CD4-positive, alpha-beta memory T cell (primary cell): ENCODE results near the gene PGAM4. TPM values are rescaled to one million over a fixed set of nuclear protein-coding genes. Genes with fewer than 3 reads are reported as not detected.

Experiments used
- CTCF ChIA-PET: fragments of 350-600 bp; sonication (Branson Sonifier 250); formaldehyde crosslinking; loops from one replicate; lab custom pipeline; 2021; ENCODE audit warnings: inconsistent platforms; ENCODE audit not compliant: partially characterized antibody; lab: Charles Lee
- POLR2A ChIA-PET: fragments of 350-600 bp; sonication (Branson Sonifier 250); formaldehyde crosslinking; loops from one replicate; lab custom pipeline; 2021; ENCODE audit not compliant: partially characterized antibody; lab: Charles Lee
- DNase-seq, 5 donors: peaks; one replicate each; pipeline versions ENCODE4 v3.0.0 to v3.0.0-alpha.2; 2020 to 2022; ENCODE audit warnings: mixed read lengths in 1 of 5
- H3K27ac ChIP-seq: one replicate; pipeline ENCODE4 v1.7.0; 2013; ENCODE audit warnings: low read depth, low read length
- H3K27me3 ChIP-seq: 2 replicates; pipeline ENCODE4 v1.7.0; 2013; ENCODE audit warnings: mild to moderate bottlenecking, low read length, moderate library complexity; ENCODE audit not compliant: insufficient read depth
- H3K36me3 ChIP-seq: 2 replicates; pipeline ENCODE4 v1.7.0; 2013; ENCODE audit warnings: mild to moderate bottlenecking, low read length, moderate library complexity; ENCODE audit not compliant: insufficient read depth
- H3K4me1 ChIP-seq: 2 replicates; pipeline ENCODE4 v1.7.0; 2013; ENCODE audit warnings: mild to moderate bottlenecking, low read length, moderate library complexity; ENCODE audit not compliant: insufficient read depth
- H3K4me3 ChIP-seq, 2 donors: one replicate each; pipeline ENCODE4 v1.7.0; 2013; ENCODE audit warnings: low read length in 2 of 2, mild to moderate bottlenecking in 1 of 2
- H3K9me3 ChIP-seq, 2 donors: one replicate each; pipeline ENCODE4 v1.7.0; 2013; ENCODE audit warnings: low read length in 2 of 2, control low read depth in 1 of 2; ENCODE audit not compliant: control insufficient read depth in 1 of 2
- H3K27ac Mint-ChIP-seq, 7 donors: one replicate each; pipeline ENCODE4 v1.8.0; 2020 to 2021; ENCODE audit warnings: mixed read lengths in 7 of 7, mild to moderate bottlenecking in 6 of 7, inconsistent platforms in 3 of 7, moderate library complexity in 3 of 7
- H3K27me3 Mint-ChIP-seq, 2 donors: one replicate each; pipeline ENCODE4 v1.8.0; 2020 to 2021; ENCODE audit warnings: mixed read lengths in 2 of 2
- H3K36me3 Mint-ChIP-seq, 2 donors: one replicate each; pipeline ENCODE4 v1.8.0; 2020 to 2021; ENCODE audit warnings: mixed read lengths in 2 of 2, inconsistent platforms in 1 of 2, mild to moderate bottlenecking in 1 of 2
- H3K4me1 Mint-ChIP-seq, 4 donors: one replicate each; pipeline ENCODE4 v1.8.0; 2020 to 2021; ENCODE audit warnings: mixed read lengths in 4 of 4, mild to moderate bottlenecking in 1 of 4
- H3K4me3 Mint-ChIP-seq, 8 donors: one replicate each; pipeline ENCODE4 v1.8.0; 2020 to 2021; ENCODE audit warnings: mixed read lengths in 8 of 8, mild to moderate bottlenecking in 7 of 8, moderate library complexity in 6 of 8, inconsistent platforms in 3 of 8
- H3K9me3 Mint-ChIP-seq, 8 donors: one replicate each; pipeline ENCODE4 v1.8.0; 2020 to 2021; ENCODE audit warnings: mixed read lengths in 8 of 8, mild to moderate bottlenecking in 5 of 8, inconsistent platforms in 3 of 8, moderate library complexity in 1 of 8
- intact Hi-C: fragments of 100-400 bp; cut with micrococcal nuclease; formaldehyde crosslinking; loops from one replicate; pipeline ENCODE4 v1.15.1; 2023
- polyA plus RNA-seq, 2 donors: library from polyadenylated mRNA; unstranded; fragments of 300-500 nt; fragmentation: Illumina TruSeq; gene quantifications; one replicate each; pipeline ENCODE4 v1.2.3, GENCODE V29; 2021
- total RNA-seq, 2 experiments: library from RNA; stranded (reverse); gene quantifications; one replicate each; pipeline ENCODE4 v1.2.3, GENCODE V29; 2021

PGAM4 gene
- total RNA-seq (not detected), polyA plus RNA-seq (under 1 TPM in 1 of 2 donors, not detected in 1; 0.45 TPM)

DNA sequence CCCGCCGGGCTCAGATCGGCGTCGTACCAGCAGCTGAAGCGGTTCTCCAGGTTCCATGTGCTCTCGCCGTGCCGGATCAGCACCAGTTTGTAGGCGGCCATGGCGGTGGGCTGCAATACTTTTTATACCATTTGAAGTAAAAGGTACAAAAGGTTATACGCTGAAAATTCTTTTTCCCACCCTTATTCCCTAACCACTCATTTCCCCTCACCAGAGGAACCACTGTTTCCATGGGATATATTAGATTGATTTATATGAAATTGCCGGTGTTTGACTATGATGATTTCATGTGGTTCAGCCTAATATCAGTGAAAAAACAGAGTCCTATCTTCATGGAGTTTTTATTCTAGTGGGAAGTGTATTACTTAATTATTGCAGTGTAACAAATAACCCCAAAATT lies at the start of gene PGAM4:
PGAM4 (minus strand) TSS at position 101 of the 400 bp plus-strand sequence; CDS start at position 101, 0 bp downstream.
- no peaks in the 10 kb centered on the region for H3K27me3 Mint-ChIP-seq
- ChIA-PET POLR2A (no interaction called here), CTCF (no interaction called here)
- no peaks in the 10 kb centered on the region for H3K9me3 Mint-ChIP-seq
- Histone ChIP-seq H3K4me3 (no peak within 1 kb of the TSS), H3K27ac (no peak within 1 kb of the TSS), H3K4me1 (no peaks in the 10 kb centered on the region), H3K27me3 (no peaks in the 10 kb centered on the region), H3K36me3 (no peaks in the 10 kb centered on the region), H3K9me3 (no peaks in the 10 kb centered on the region)
- H3K36me3 Mint-ChIP-seq: peaks cover 7 to 12% of the 10 kb centered on the region in 2 donors
- no peak for DNase-seq
- no peak within 1 kb of the TSS for H3K4me3 Mint-ChIP-seq
- intact Hi-C loops: no loop called here
- no peak within 1 kb of the TSS for H3K27ac Mint-ChIP-seq
- H3K4me1 Mint-ChIP-seq: peaks cover 4 to 12% (median 7%) of the 10 kb centered on the region in 4 donors

- ChIA-PET CTCF (interaction anchor here (2.4 kb wide), 1 partner anchor 13 kb away, joined by 8 read pairs; no protein-coding TSS in a partner anchor), POLR2A (no interaction called here)
- Histone ChIP-seq H3K27ac (no peak overlapping the region), H3K4me3 (no peak overlapping the region), H3K27me3 (no peaks in the 10 kb centered on the region), H3K9me3 (no peaks in the 10 kb centered on the region), H3K36me3 (no peaks in the 10 kb centered on the region), H3K4me1 (no peaks in the 10 kb centered on the region)
- no peaks in the 10 kb centered on the region for H3K9me3 Mint-ChIP-seq
- no peaks in the 10 kb centered on the region for H3K27me3 Mint-ChIP-seq
- no peak overlapping the region for H3K4me3 Mint-ChIP-seq
- intact Hi-C loops: no loop called here
- H3K4me1 Mint-ChIP-seq: no peaks in the 10 kb centered on the region
- H3K36me3 Mint-ChIP-seq: peaks cover 0 to 8% of the 10 kb centered on the region in 2 donors
- no peak for DNase-seq
- H3K27ac Mint-ChIP-seq: no peak overlapping the region
Measured at GRCh38 chrX:78011846-78012245, 42.4 kb upstream of the PGAM4 start.

- DNase-seq: no peak
- H3K9me3 Mint-ChIP-seq: no peaks in the 10 kb centered on the region
- Histone ChIP-seq H3K9me3 (no peaks in the 10 kb centered on the region), H3K27me3 (no peaks in the 10 kb centered on the region), H3K27ac (no peak overlapping the region), H3K36me3 (no peaks in the 10 kb centered on the region), H3K4me1 (no peaks in the 10 kb centered on the region), H3K4me3 (no peak overlapping the region)
- H3K4me3 Mint-ChIP-seq: no peak overlapping the region
- no peak overlapping the region for H3K27ac Mint-ChIP-seq
- POLR2A ChIA-PET: no interaction called here
- peaks cover 4 to 6% of the 10 kb centered on the region in 2 donors for H3K36me3 Mint-ChIP-seq
- H3K4me1 Mint-ChIP-seq: no peaks in the 10 kb centered on the region
- CTCF ChIA-PET: no interaction called here
- intact Hi-C loops: no loop called here
- H3K27me3 Mint-ChIP-seq: no peaks in the 10 kb centered on the region
Measured at GRCh38 chrX:77979870-77980269, 10.4 kb upstream of the PGAM4 start.

DNA sequence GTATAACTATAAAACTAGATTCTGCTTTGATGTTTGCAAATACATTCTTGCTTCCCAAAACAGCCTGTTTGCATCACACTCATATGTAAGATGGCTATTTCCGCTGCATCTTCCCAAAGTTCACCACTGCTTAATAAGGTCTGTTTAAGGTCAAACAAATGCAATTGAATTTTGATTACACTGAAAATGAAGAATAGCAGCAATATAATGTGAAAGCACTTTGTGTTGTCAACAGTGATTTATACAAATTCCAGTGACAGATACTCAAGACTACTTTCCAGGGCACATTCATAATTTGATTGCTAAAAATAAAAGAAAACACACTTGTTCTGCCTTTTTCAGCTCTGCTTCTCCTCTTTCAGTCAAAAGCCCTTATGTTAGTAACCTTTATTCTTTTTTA lies 8.1 kb upstream of the PGAM4 start:
- Histone ChIP-seq H3K4me3 (no peak overlapping the region), H3K9me3 (no peaks in the 10 kb centered on the region), H3K36me3 (no peaks in the 10 kb centered on the region), H3K27me3 (no peaks in the 10 kb centered on the region), H3K4me1 (no peaks in the 10 kb centered on the region), H3K27ac (no peak overlapping the region)
- Mint-ChIP-seq H3K36me3 (peaks cover 0 to 12% of the 10 kb centered on the region in 2 donors), H3K9me3 (no peaks in the 10 kb centered on the region), H3K4me3 (no peak overlapping the region), H3K4me1 (no peaks in the 10 kb centered on the region), H3K27me3 (no peaks in the 10 kb centered on the region), H3K27ac (no peak overlapping the region)
- ChIA-PET POLR2A (no interaction called here), CTCF (no interaction called here)
- intact Hi-C loops: no loop called here
- DNase-seq: no peak

DNA sequence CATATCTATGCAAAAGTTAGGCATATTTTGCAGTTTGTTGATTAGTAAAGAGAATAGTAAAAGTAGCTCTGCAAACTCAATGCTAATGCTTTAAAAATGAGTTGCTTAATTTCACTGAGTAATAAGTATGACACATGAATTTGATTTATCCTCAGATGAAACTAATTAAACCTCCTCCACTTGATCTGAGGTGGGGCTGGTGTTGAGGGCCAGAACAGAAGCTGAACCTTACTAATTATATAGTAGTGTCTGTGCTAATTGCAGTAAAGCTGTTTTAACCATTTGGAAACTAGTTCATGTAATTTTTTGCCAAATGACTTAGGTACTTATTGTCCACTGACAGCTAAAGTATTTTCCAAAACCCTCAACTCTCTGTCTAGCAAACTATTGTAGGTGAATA lies 7.7 kb upstream of the PGAM4 start:
- Mint-ChIP-seq H3K27ac (no peak overlapping the region), H3K9me3 (no peaks in the 10 kb centered on the region), H3K36me3 (peaks cover 0 to 12% of the 10 kb centered on the region in 2 donors), H3K4me3 (no peak overlapping the region), H3K4me1 (no peaks in the 10 kb centered on the region), H3K27me3 (no peaks in the 10 kb centered on the region)
- ChIA-PET POLR2A (no interaction called here), CTCF (no interaction called here)
- H3K9me3 ChIP-seq: no peaks in the 10 kb centered on the region
- no peaks in the 10 kb centered on the region for H3K4me1 ChIP-seq
- intact Hi-C loops: no loop called here
- H3K27ac ChIP-seq: no peak overlapping the region
- no peak for DNase-seq
- no peak overlapping the region for H3K4me3 ChIP-seq
- no peaks in the 10 kb centered on the region for H3K27me3 ChIP-seq
- no peaks in the 10 kb centered on the region for H3K36me3 ChIP-seq

DNA sequence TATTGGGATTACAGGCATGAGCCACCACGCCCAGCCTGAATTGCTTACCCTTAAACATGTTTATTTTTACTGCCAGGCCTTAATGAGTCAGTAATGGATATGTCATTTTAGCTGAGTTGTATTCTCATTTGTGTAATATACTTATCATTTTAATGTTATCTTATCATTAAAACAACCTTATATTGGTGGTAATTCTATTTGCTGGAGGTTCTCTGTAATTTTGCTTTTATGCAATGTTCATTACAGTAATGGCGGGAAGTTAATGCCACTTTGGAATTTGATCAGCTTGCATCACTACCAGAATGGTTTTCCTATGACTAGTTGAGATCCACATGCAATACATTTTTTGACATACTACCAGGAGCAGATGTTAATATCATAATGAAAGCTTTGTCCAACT lies 6.3 kb upstream of the PGAM4 start:
- Mint-ChIP-seq H3K4me1 (no peaks in the 10 kb centered on the region), H3K27me3 (no peaks in the 10 kb centered on the region), H3K36me3 (peaks cover 3 to 16% of the 10 kb centered on the region in 2 donors), H3K4me3 (no peak overlapping the region), H3K9me3 (no peaks in the 10 kb centered on the region), H3K27ac (no peak overlapping the region)
- ChIA-PET POLR2A (no interaction called here), CTCF (no interaction called here)
- Histone ChIP-seq H3K36me3 (no peaks in the 10 kb centered on the region), H3K27ac (no peak overlapping the region), H3K9me3 (no peaks in the 10 kb centered on the region), H3K4me1 (no peaks in the 10 kb centered on the region), H3K4me3 (no peak overlapping the region), H3K27me3 (no peaks in the 10 kb centered on the region)
- intact Hi-C loops: no loop called here
- no peak for DNase-seq

- CTCF ChIA-PET: no interaction called here
Measured at GRCh38 chrX:77967631-77968030, 1.8 kb downstream of the PGAM4 start.

DNA sequence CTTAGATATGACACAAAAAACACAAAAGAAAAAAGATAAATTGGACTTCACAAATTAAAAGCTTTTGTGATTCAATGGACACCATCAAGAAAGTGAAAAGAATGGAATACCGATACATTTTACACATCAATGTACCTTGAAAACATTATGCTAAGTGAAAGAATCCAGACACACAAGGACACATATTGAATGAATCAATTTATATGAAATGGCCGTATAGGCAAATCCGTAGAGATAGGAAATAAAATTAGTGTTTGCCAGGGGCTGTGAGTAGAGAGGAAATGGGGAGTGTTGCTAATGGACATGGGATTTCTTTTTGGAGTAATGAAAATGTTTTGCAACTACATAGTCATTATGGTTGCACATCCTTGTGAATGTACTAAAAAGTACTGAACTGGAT lies 3.1 kb downstream of the PGAM4 start:
- no peak overlapping the region for H3K27ac Mint-ChIP-seq
- ChIA-PET POLR2A (no interaction called here), CTCF (no interaction called here)

More at GRCh38 chrX:77967631-77968030, 1.8 kb downstream of the PGAM4 start:
- H3K36me3 ChIP-seq: no peaks in the 10 kb centered on the region
- H3K9me3 ChIP-seq: no peaks in the 10 kb centered on the region
- peaks cover 7 to 8% of the 10 kb centered on the region in 2 donors for H3K36me3 Mint-ChIP-seq
- H3K27me3 ChIP-seq: no peaks in the 10 kb centered on the region
- H3K27ac Mint-ChIP-seq: peak overlapping the region in 1 of 7 donors; percentile 22
- intact Hi-C loops: no loop called here
- H3K4me1 ChIP-seq: peaks cover 6% of the 10 kb centered on the region
- H3K4me1 Mint-ChIP-seq: peaks cover 5 to 12% (median 8%) of the 10 kb centered on the region in 4 donors
- H3K4me3 Mint-ChIP-seq: peak overlapping the region in 2 of 8 donors; percentile 40 to 43
- POLR2A ChIA-PET: no interaction called here
- no peaks in the 10 kb centered on the region for H3K27me3 Mint-ChIP-seq
- no peak overlapping the region for H3K4me3 ChIP-seq
- no peaks in the 10 kb centered on the region for H3K9me3 Mint-ChIP-seq
- DNase-seq: no peak
- H3K27ac ChIP-seq: no peak overlapping the region

More for the DNA sequence above, 3.1 kb downstream of the PGAM4 start:
- H3K4me3 Mint-ChIP-seq: no peak overlapping the region
- intact Hi-C loops: no loop called here
- H3K36me3 Mint-ChIP-seq: peaks cover 5% of the 10 kb centered on the region in 2 donors
- Histone ChIP-seq H3K36me3 (no peaks in the 10 kb centered on the region), H3K9me3 (no peaks in the 10 kb centered on the region), H3K27ac (no peak overlapping the region), H3K27me3 (no peaks in the 10 kb centered on the region), H3K4me3 (no peak overlapping the region), H3K4me1 (peaks cover 13% of the 10 kb centered on the region)
- H3K4me1 Mint-ChIP-seq: peaks cover 10 to 21% (median 17%) of the 10 kb centered on the region in 4 donors
- no peak for DNase-seq
- H3K27me3 Mint-ChIP-seq: no peaks in the 10 kb centered on the region
- H3K9me3 Mint-ChIP-seq: peaks cover 0 to 1% (median 0%) of the 10 kb centered on the region in 8 donors
